PC-3 (cell line): ENCODE measurements around the gene CDK2.

ENCODE experiments used
- EZH2 ChIP-seq: fragments of 300-600 bp; sonication (generic); IDR thresholded peaks from one replicate; pipeline ENCODE4 v1.6.1; 2017; ENCODE audit warnings: antibody characterized with exemption, mild to moderate bottlenecking, low read length; ENCODE audit not compliant: unreplicated experiment
- TF ChIP-seq, protein P1 (sequence below): fragments of 300-600 bp; sonication (generic); conservative IDR thresholded peaks from 2 replicates; pipeline ENCODE4 v1.5.1; 2017; ENCODE audit warnings: antibody characterized with exemption, low read depth, mild to moderate bottlenecking, low read length

DNA sequence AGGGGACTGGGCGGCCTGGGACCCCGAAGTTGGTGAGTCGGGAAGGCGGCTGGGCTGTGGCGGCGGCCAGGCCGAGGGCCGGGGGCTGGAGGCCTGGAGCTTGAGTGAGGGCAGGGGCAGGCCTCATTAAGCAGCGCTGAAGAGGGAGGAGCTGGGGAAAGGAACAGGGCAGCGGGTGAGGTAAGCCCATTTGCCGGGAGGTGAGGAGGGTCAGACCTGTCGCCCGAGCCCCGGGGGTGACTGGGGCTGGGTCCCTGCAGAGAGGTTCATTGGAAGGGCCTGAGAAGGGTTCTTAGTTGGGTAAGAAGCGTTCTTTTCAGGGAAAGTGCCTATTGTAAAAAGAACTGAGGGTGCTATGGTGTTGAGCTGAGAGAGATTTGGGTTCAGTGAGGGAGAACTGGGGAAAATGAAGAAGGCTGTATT lies 7.7 kb downstream of the CDK2 start:
- TF ChIP-seq, protein P1, sequence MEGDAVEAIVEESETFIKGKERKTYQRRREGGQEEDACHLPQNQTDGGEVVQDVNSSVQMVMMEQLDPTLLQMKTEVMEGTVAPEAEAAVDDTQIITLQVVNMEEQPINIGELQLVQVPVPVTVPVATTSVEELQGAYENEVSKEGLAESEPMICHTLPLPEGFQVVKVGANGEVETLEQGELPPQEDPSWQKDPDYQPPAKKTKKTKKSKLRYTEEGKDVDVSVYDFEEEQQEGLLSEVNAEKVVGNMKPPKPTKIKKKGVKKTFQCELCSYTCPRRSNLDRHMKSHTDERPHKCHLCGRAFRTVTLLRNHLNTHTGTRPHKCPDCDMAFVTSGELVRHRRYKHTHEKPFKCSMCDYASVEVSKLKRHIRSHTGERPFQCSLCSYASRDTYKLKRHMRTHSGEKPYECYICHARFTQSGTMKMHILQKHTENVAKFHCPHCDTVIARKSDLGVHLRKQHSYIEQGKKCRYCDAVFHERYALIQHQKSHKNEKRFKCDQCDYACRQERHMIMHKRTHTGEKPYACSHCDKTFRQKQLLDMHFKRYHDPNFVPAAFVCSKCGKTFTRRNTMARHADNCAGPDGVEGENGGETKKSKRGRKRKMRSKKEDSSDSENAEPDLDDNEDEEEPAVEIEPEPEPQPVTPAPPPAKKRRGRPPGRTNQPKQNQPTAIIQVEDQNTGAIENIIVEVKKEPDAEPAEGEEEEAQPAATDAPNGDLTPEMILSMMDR: no peak
- TF ChIP-seq EZH2: no peak
